ENCODE measurements around the gene TUBB4A.
A peak's percentile ranks its signal among the peaks of the same experiment; 100 is the strongest.

Gene TUBB4A

GRCh38 chr19:6465663-6466062 lies 36.4 kb downstream of the TUBB4A start:
- DNase-seq = no peak

- no peak for DNase-seq
Observed at GRCh38 chr19:6465006-6465405, 37.1 kb downstream of the TUBB4A start.

GRCh38 chr19:6464070-6464873 lies 37.8 kb downstream of the TUBB4A start, which contains the start of gene CRB3:
TSS of gene CRB3 (plus strand) at chr19:6464271. CDS start at chr19:6464702, 431 bp downstream.
- DNase-seq = peak; percentile 23 to 63 (median 52)

GRCh38 chr19:6460099-6460884 lies 41.8 kb downstream of the TUBB4A start:
- peak; percentile 92 to 99 (median 94) for DNase-seq

GRCh38 chr19:6459262-6460098 lies 42.6 kb downstream of the TUBB4A start, which contains the start of gene SLC25A23:
TSS of gene SLC25A23 (minus strand) at chr19:6459792. CDS start at chr19:6459628, 164 bp downstream.
- DNase-seq = peak in 5 of 6 experiments; percentile 28 to 68 (median 61)

GRCh38 chr19:6458695-6459261 lies 43.3 kb downstream of the TUBB4A start:
- DNase-seq = no peak

- no peak for DNase-seq
Observed at GRCh38 chr19:6457958-6458694, 44.0 kb downstream of the TUBB4A start.

- DNase-seq = no peak
Observed at GRCh38 chr19:6455924-6456323, 46.2 kb downstream of the TUBB4A start.

GRCh38 chr19:6453951-6454565 lies 48.1 kb downstream of the TUBB4A start:
- no peak for DNase-seq

GRCh38 chr19:6452899-6453298 lies 49.2 kb downstream of the TUBB4A start:
- DNase-seq = no peak

- no peak for DNase-seq
Observed at GRCh38 chr19:6452223-6452614, 49.9 kb downstream of the TUBB4A start.

GRCh38 chr19:6451583-6452222 lies 50.4 kb downstream of the TUBB4A start:
- no peak for DNase-seq

GRCh38 chr19:6450166-6450565 lies 51.9 kb downstream of the TUBB4A start:
- no peak for DNase-seq

- no peak for DNase-seq
Observed at GRCh38 chr19:6448045-6448444, 54.1 kb downstream of the TUBB4A start.

GRCh38 chr19:6446452-6446851 lies 55.7 kb downstream of the TUBB4A start:
- DNase-seq = no peak
